Central memory CD4-positive, alpha-beta T cell (primary cell): Measurements from ENCODE around the gene GPR161.

ENCODE experiments used
- DNase-seq: peaks from one replicate; pipeline ENCODE4 v3.0.0; 2022

The GPR161 gene

GRCh38 chr1:168104535-168104934 is 32.2 kb downstream of the GPR161 start:
- no peak for DNase-seq

GRCh38 chr1:168102487-168102886 is 34.2 kb downstream of the GPR161 start:
- no peak for DNase-seq

GRCh38 chr1:168101336-168101735 is 35.4 kb downstream of the GPR161 start:
- DNase-seq, result no peak

- no peak for DNase-seq
These were observed 36.3 kb downstream of the GPR161 start for GRCh38 chr1:168100315-168101002.

GRCh38 chr1:168099337-168099801 is 37.4 kb downstream of the GPR161 start:
- no peak for DNase-seq

GRCh38 chr1:168098534-168099320 is 38.0 kb downstream of the GPR161 start:
- DNase-seq, result no peak

GRCh38 chr1:168097921-168098528 is 38.7 kb downstream of the GPR161 start:
- no peak for DNase-seq

- DNase-seq, result no peak
These were observed 40.2 kb downstream of the GPR161 start for GRCh38 chr1:168096296-168097165.

GRCh38 chr1:168095476-168095875 is 41.3 kb downstream of the GPR161 start:
- DNase-seq, result no peak

- DNase-seq, result no peak
These were observed 43.1 kb downstream of the GPR161 start for GRCh38 chr1:168093616-168094015.

GRCh38 chr1:168092566-168093355 is 44.0 kb downstream of the GPR161 start:
- DNase-seq, result no peak

GRCh38 chr1:168091720-168092550 is 44.8 kb downstream of the GPR161 start:
- no peak for DNase-seq

- DNase-seq, result no peak
These were observed 45.7 kb downstream of the GPR161 start for GRCh38 chr1:168091063-168091462.

- no peak for DNase-seq
These were observed 46.3 kb downstream of the GPR161 start for GRCh38 chr1:168090395-168090794.

GRCh38 chr1:168089979-168090337 is 46.8 kb downstream of the GPR161 start:
- no peak for DNase-seq

GRCh38 chr1:168089326-168089978 is 47.3 kb downstream of the GPR161 start:
- DNase-seq, result no peak

- no peak for DNase-seq
These were observed 48.0 kb downstream of the GPR161 start for GRCh38 chr1:168088511-168089325.

GRCh38 chr1:168087696-168088095 is 49.0 kb downstream of the GPR161 start:
- no peak for DNase-seq

GRCh38 chr1:168086438-168086837 is 50.3 kb downstream of the GPR161 start:
- DNase-seq, result no peak
